Endothelial cell of umbilical vein (primary cell): Measurements from ENCODE around the gene PRKAR2B. TPM values are rescaled to one million over a fixed set of nuclear protein-coding genes. Genes with fewer than 3 reads are reported as not detected.
A peak's percentile ranks its signal among the peaks of the same experiment; 100 is the strongest.

Experiments used
- BruUV-seq: library from RNA; stranded (reverse); fragments of 400-500 nt; replicated peaks from 2 replicates; lab custom pipeline; 2021; lab: Mats Ljungman, UMichigan
- CTCF ChIA-PET: fragments of 300-600, 350-600 bp; sonication (Branson Sonifier 250); formaldehyde crosslinking; loops from one replicate; lab custom pipeline; 2021; ENCODE audit warnings: antibody characterized with exemption, inconsistent platforms; lab: Charles Lee
- POLR2A ChIA-PET: fragments of 300-600, 350-600 bp; sonication (Branson Sonifier 250); formaldehyde crosslinking; loops from one replicate; lab custom pipeline; 2021; ENCODE audit warnings: antibody characterized with exemption, inconsistent platforms; lab: Charles Lee
- DNase-seq: peaks from one replicate; pipeline ENCODE4 v3.0.0-alpha.2; 2011; ENCODE audit warnings: low read depth, low spot score
- FAIRE-seq: peaks from 2 replicates; lab custom pipeline; 2011; peaks lifted over from hg19 to GRCh38; lab: Jason Lieb, UNC
- H2AFZ ChIP-seq: 2 replicates; pipeline ENCODE4 v1.6.0; 2012; ENCODE audit warnings: low read depth, low read length, control low read depth, inconsistent platforms
- H3K27ac ChIP-seq: 2 replicates; pipeline ENCODE4 v1.5.1; 2011; ENCODE audit warnings: low read depth, mild to moderate bottlenecking, control low read depth, low read length, moderate library complexity; ENCODE audit not compliant: insufficient read depth
- H3K27me3 ChIP-seq, 2 experiments: 2 replicates each; pipeline versions ENCODE4 v1.6.0 to v1.6.1; 2011; ENCODE audit warnings: low read length in 2 of 2, mixed read lengths in 1 of 2; ENCODE audit not compliant: control insufficient read depth in 2 of 2, insufficient read depth in 2 of 2
- H3K36me3 ChIP-seq, 2 experiments: 2 replicates in 1 of 2; 3 replicates in 1 of 2; pipeline ENCODE4 v1.5.1; 2011; ENCODE audit warnings: low read length in 2 of 2, mild to moderate bottlenecking in 1 of 2, moderate library complexity in 1 of 2; ENCODE audit not compliant: control insufficient read depth in 2 of 2, insufficient read depth in 2 of 2; ENCODE audit errors: extremely low read depth in 1 of 2
- H3K4me1 ChIP-seq: 3 replicates; pipeline ENCODE4 v1.5.1; 2011; ENCODE audit warnings: mild to moderate bottlenecking, low read length; ENCODE audit not compliant: control insufficient read depth, insufficient read depth; ENCODE audit errors: extremely low read depth
- H3K4me2 ChIP-seq: 2 replicates; pipeline ENCODE4 v1.6.1; 2011; ENCODE audit warnings: low read length, control low read depth, mixed read lengths; ENCODE audit not compliant: insufficient read depth
- H3K4me3 ChIP-seq, 3 experiments: fragments of 200-600 bp in 1 of 3; sonication (generic), shearing (Covaris generic) in 1 of 3; replicated peaks in 1 of 3; 2 replicates each; pipeline ENCODE4 v1.5.1; 2011 to 2016; ENCODE audit warnings: control low read depth in 3 of 3, low read length in 3 of 3, mild to moderate bottlenecking in 2 of 3, inconsistent platforms in 1 of 3, low read depth in 1 of 3, moderate library complexity in 1 of 3; ENCODE audit not compliant: insufficient read depth in 1 of 3
- H3K79me2 ChIP-seq: 2 replicates; pipeline ENCODE4 v1.6.0; 2012; ENCODE audit warnings: low read length, inconsistent platforms; ENCODE audit not compliant: control insufficient read depth, insufficient read depth
- H3K9ac ChIP-seq: replicated peaks from 2 replicates; pipeline ENCODE3; 2011; ENCODE audit warnings: low read length, control low read depth; ENCODE audit not compliant: insufficient read depth; ENCODE audit errors: extremely low read depth
- H3K9me1 ChIP-seq: replicated peaks from 3 replicates; pipeline ENCODE4 v1.6.0; 2011; ENCODE audit warnings: mild to moderate bottlenecking, low read length; ENCODE audit not compliant: control insufficient read depth, insufficient read depth; ENCODE audit errors: extremely low read depth
- H3K9me3 ChIP-seq: replicated peaks from 2 replicates; pipeline ENCODE4 v1.5.1; 2012; ENCODE audit warnings: low read length, inconsistent platforms; ENCODE audit not compliant: control insufficient read depth, insufficient read depth
- H4K20me1 ChIP-seq: replicated peaks from 2 replicates; pipeline ENCODE3; 2011; ENCODE audit warnings: mild to moderate bottlenecking, low read length; ENCODE audit not compliant: control insufficient read depth, insufficient read depth; ENCODE audit errors: extremely low read depth
- CTCF ChIP-seq, 2 donors: IDR thresholded peaks; 1 replicate in 1 of 2; 2 replicates in 1 of 2; pipeline ENCODE4 v1.5.1; 2011; ENCODE audit warnings: low read length in 2 of 2, mild to moderate bottlenecking in 2 of 2, moderate library complexity in 2 of 2, control low read depth in 1 of 2, inconsistent platforms in 1 of 2, low read depth in 1 of 2; ENCODE audit not compliant: insufficient read depth in 1 of 2; ENCODE audit errors: extremely low read depth in 1 of 2
- EZH2 ChIP-seq: IDR thresholded peaks from 2 replicates; pipeline ENCODE4 v1.6.1; 2012; ENCODE audit warnings: borderline replicate concordance, low read depth, mild to moderate bottlenecking, moderate library complexity, low read length, inconsistent platforms; ENCODE audit not compliant: severe bottlenecking
- FOS ChIP-seq: IDR thresholded peaks from 2 replicates; pipeline ENCODE4 v1.6.1; 2011; ENCODE audit warnings: mild to moderate bottlenecking, low read length, moderate library complexity, borderline replicate concordance; ENCODE audit not compliant: insufficient read depth
- GATA2 ChIP-seq: IDR thresholded peaks from 2 replicates; pipeline ENCODE4 v1.7.0; 2011; ENCODE audit warnings: low read depth, mild to moderate bottlenecking, moderate library complexity, mixed read lengths, low read length; ENCODE audit not compliant: insufficient read length, insufficient read depth
- JUN ChIP-seq: IDR thresholded peaks from 2 replicates; pipeline ENCODE4 v1.6.1; 2011; ENCODE audit warnings: borderline replicate concordance, low read depth; ENCODE audit not compliant: insufficient read length, insufficient read depth
- MAX ChIP-seq: IDR thresholded peaks from 2 replicates; pipeline ENCODE4 v1.6.1; 2011; ENCODE audit not compliant: insufficient read depth, insufficient read length
- MYC ChIP-seq: IDR thresholded peaks from one replicate; pipeline ENCODE4 v1.6.1; 2011; ENCODE audit warnings: mild to moderate bottlenecking, low read depth, low read length
- POLR2A ChIP-seq: IDR thresholded peaks from 2 replicates; pipeline ENCODE4 v1.6.1; 2012; ENCODE audit warnings: low read depth, mild to moderate bottlenecking, control low read depth, low read length
- POLR2AphosphoS5 ChIP-seq: IDR thresholded peaks from 2 replicates; pipeline ENCODE4 v1.6.1; 2012; ENCODE audit warnings: low read depth, mild to moderate bottlenecking, control low read depth, low read length, moderate library complexity; ENCODE audit not compliant: insufficient read depth
- dilution Hi-C: fragments of 300-500 bp; cut with MboI; formaldehyde crosslinking; loops from one replicate; pipeline ENCODE4 v1.15.0; 2019; ENCODE audit warnings: low sequenced_read_pairs; ENCODE audit not compliant: extremely low pct_ligation_motif_present
- intact Hi-C: fragments of 100-400 bp; cut with micrococcal nuclease; formaldehyde crosslinking; loops from one replicate; pipeline ENCODE4 v1.10.0; 2022
- polyA plus RNA-seq, 4 experiments: library from polyadenylated mRNA; depleted of rRNA in 3 of 4; stranded (reverse) in 3 of 4; unstranded in 1 of 4; fragments of >200 nt; gene quantifications; 2 replicates each; pipeline versions ENCODE4 v1.2.1 to v1.2.3, GENCODE V29; 2011 to 2012; ENCODE audit warnings: missing spikeins in 1 of 4
- total RNA-seq: library from RNA; stranded (reverse); gene quantifications from 2 replicates; pipeline ENCODE4 v1.2.3, GENCODE V29; 2021

Gene PRKAR2B
- total and polyA plus RNA-seq, 2 donors (not counting 3 experiments of a cell fraction or from before 2014, with no cell fraction given) = 10.7 to 39.8 TPM

- no peak overlapping the region for H3K27ac ChIP-seq
- no peaks in the 10 kb centered on the region for H4K20me1 ChIP-seq
- peaks cover 4 to 6% of the 10 kb centered on the region in 2 experiments for H3K27me3 ChIP-seq
- peaks cover 5% of the 10 kb centered on the region for H3K4me1 ChIP-seq
- peak overlapping the region; percentile 31 for H2AFZ ChIP-seq
- no peak overlapping the region for H3K4me3 ChIP-seq
- no peak for FAIRE-seq
- H3K4me2 ChIP-seq = no peak overlapping the region
- no peak overlapping the region for H3K9ac ChIP-seq
- no TSS peak for BruUV-seq
- no peaks in the 10 kb centered on the region for H3K9me1 ChIP-seq
- DNase-seq = peak; percentile 32
- no peak for TF ChIP-seq POLR2A
- no peak for TF ChIP-seq GATA2
- no peak for TF ChIP-seq MYC
- no peak for TF ChIP-seq CTCF (IDR thresholded peaks at IDR 0.05; ENCODE audit: extremely low read depth in 1 of 2, insufficient read depth in 1 of 2, low read depth in 1 of 2, low read length in 2 of 2)
- TF ChIP-seq POLR2AphosphoS5 = no peak
- H3K79me2 ChIP-seq = no peaks in the 10 kb centered on the region
- dilution Hi-C loops = no loop called here
- H3K36me3 ChIP-seq = no peaks in the 10 kb centered on the region
- intact Hi-C loops = no loop called here
- CTCF ChIA-PET = no interaction called here
- POLR2A ChIA-PET = no interaction called here
- no peaks in the 10 kb centered on the region for H3K9me3 ChIP-seq
Measured at GRCh38 chr7:107014387-107015023, 30.0 kb upstream of the PRKAR2B start.

GRCh38 chr7:107016312-107016711, 28.2 kb upstream of the PRKAR2B start:
- BruUV-seq = no TSS peak
- intact Hi-C loops (no loop called here), dilution Hi-C loops (no loop called here)
- Histone ChIP-seq H3K9me3 (no peaks in the 10 kb centered on the region), H3K4me3 (no peak overlapping the region), H3K4me1 (peaks cover 5% of the 10 kb centered on the region), H3K27ac (no peak overlapping the region), H3K4me2 (no peak overlapping the region), H4K20me1 (no peaks in the 10 kb centered on the region), H3K36me3 (no peaks in the 10 kb centered on the region), H3K9ac (no peak overlapping the region), H3K27me3 (peaks cover 4 to 6% of the 10 kb centered on the region in 2 experiments), H3K9me1 (no peaks in the 10 kb centered on the region), H3K79me2 (no peaks in the 10 kb centered on the region), H2AFZ (no peak overlapping the region)
- CTCF ChIA-PET = no interaction called here
- FAIRE-seq (no peak), DNase-seq (no peak)
- TF ChIP-seq MAX (no peak), GATA2 (no peak), FOS (no peak), POLR2AphosphoS5 (no peak), EZH2 (no peak), CTCF (IDR thresholded peaks at IDR 0.05; ENCODE audit: extremely low read depth in 1 of 2, insufficient read depth in 1 of 2, low read depth in 1 of 2, low read length in 2 of 2) (no peak), JUN (no peak), MYC (no peak), POLR2A (no peak)
- POLR2A ChIA-PET = no interaction called here
